ENCODE measurements around the gene SOX13. TPM values are rescaled to one million over a fixed set of nuclear protein-coding genes. Genes with fewer than 3 reads are reported as not detected.

Gene SOX13
- polyA plus RNA-seq, 3 donors, result 0.52 TPM; not detected in 2

DNA sequence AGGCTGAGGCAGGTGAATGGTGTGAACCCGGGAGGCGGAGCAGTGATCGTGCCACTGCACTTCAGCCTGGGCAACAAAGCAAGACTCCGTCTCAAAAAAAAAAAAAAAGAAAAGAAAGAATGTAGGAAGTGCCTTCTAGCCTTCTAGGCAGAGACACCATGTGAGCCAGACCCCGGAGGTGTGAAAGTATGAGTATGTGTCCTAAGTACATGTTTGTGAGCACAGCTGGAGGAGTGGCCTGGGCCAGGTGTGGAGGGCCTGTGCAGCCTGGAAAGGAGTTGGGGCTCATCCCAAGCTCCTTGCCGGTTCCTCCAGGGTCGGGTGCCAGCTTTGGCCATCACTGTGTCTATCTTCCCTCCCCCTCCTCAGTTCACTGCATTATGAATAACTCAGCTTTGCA lies 13.0 kb downstream of the SOX13 start:
- Histone ChIP-seq H3K4me3 (replicated peaks in 1 of 3; ENCODE audit: low read depth in 2 of 3, low read length in 3 of 3) (no peak overlapping the region), H3K9me3 (replicated peaks in 1 of 2; ENCODE audit: control insufficient read depth in 1 of 2, insufficient read depth in 1 of 2, low read length in 2 of 2) (no peaks in the 10 kb centered on the region), H4K20me1 (ENCODE audit: insufficient read depth, low read length) (no peaks in the 10 kb centered on the region), H3K4me2 (replicated peaks; ENCODE audit: extremely low read depth, low read length, poor library complexity, severe bottlenecking) (no peak overlapping the region), H3K9ac (ENCODE audit: insufficient read depth, low read length, poor library complexity, severe bottlenecking) (no peak overlapping the region), H3K27me3 (ENCODE audit: control insufficient read depth in 2 of 2, insufficient read depth in 2 of 2, low read length in 2 of 2) (no peaks in the 10 kb centered on the region), H3K4me1 (ENCODE audit: control insufficient read depth in 1 of 2, insufficient read depth in 2 of 2, low read length in 2 of 2) (no peaks in the 10 kb centered on the region), H2AFZ (ENCODE audit: insufficient read depth, low read depth, low read length, poor library complexity, severe bottlenecking) (no peak overlapping the region), H3K36me3 (replicated peaks in 1 of 2; ENCODE audit: control insufficient read depth in 1 of 2, insufficient read depth in 2 of 2, low read length in 2 of 2) (no peaks in the 10 kb centered on the region), H3K79me2 (ENCODE audit: insufficient read depth, low read length) (no peaks in the 10 kb centered on the region), H3K27ac (ENCODE audit: low read depth in 1 of 2, low read length in 2 of 2) (no peak overlapping the region)
- Mint-ChIP-seq H3K27ac (no peak overlapping the region), H3K36me3 (no peaks in the 10 kb centered on the region), H3K4me3 (no peak overlapping the region), H3K9me3 (no peaks in the 10 kb centered on the region), H3K4me1 (no peaks in the 10 kb centered on the region), H3K27me3 (ENCODE audit: low read depth in 3 of 3) (peaks cover 4 to 14% (median 10%) of the 10 kb centered on the region in 3 donors)
- TF ChIP-seq, protein P1, sequence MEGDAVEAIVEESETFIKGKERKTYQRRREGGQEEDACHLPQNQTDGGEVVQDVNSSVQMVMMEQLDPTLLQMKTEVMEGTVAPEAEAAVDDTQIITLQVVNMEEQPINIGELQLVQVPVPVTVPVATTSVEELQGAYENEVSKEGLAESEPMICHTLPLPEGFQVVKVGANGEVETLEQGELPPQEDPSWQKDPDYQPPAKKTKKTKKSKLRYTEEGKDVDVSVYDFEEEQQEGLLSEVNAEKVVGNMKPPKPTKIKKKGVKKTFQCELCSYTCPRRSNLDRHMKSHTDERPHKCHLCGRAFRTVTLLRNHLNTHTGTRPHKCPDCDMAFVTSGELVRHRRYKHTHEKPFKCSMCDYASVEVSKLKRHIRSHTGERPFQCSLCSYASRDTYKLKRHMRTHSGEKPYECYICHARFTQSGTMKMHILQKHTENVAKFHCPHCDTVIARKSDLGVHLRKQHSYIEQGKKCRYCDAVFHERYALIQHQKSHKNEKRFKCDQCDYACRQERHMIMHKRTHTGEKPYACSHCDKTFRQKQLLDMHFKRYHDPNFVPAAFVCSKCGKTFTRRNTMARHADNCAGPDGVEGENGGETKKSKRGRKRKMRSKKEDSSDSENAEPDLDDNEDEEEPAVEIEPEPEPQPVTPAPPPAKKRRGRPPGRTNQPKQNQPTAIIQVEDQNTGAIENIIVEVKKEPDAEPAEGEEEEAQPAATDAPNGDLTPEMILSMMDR (IDR thresholded peaks at IDR 0.05), result no peak
- intact Hi-C loops (cut with micrococcal nuclease), result no loop called here
- 100% methylated on average over 4 of the region's 7 CpGs for WGBS (ENCODE audit: insufficient coverage)
- DNase-seq, result no peak

DNA sequence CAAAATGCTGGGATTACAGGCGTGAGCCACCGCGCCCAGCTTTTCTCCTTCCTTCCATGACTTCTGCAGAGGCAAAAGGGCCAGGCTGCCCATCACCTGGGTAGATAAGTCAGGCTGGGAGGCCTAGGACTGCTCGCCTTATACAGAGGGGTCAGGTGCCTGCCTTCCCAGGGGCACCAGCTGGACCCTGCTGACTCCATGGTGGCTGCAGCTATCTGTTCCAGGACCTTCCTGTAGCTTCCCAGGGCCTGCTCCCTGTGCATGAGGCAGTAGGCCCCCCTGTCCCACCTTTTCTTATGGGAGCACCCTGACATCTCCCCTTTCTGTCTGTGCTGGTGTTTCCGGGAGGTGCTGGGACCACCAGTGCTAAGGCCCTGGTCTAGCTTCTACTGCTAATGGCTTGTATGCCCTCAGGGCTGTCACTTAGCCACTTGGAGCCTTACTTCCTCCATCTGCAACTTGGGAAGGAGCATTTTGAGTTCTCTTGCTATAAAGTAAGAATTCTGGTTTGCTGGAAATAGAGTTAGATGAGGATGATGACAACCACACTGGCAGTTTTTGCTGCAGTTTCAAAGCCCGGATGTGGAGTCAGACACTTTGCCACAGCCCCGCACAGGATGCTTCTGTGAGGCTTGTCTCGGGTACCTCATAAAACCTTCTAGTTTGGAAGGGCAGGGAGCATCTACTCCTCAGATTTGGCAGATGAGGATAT lies 14.4 kb downstream of the SOX13 start:
- Mint-ChIP-seq H3K27me3 (ENCODE audit: low read depth in 3 of 3) (peaks cover 2 to 13% (median 13%) of the 10 kb centered on the region in 3 donors), H3K4me1 (no peaks in the 10 kb centered on the region), H3K9me3 (no peaks in the 10 kb centered on the region), H3K27ac (no peak overlapping the region), H3K36me3 (no peaks in the 10 kb centered on the region), H3K4me3 (no peak overlapping the region)
- WGBS (ENCODE audit: insufficient coverage), result 89% methylated on average over 4 of the region's 8 CpGs
- Histone ChIP-seq H3K9me3 (replicated peaks in 1 of 2; ENCODE audit: control insufficient read depth in 1 of 2, insufficient read depth in 1 of 2, low read length in 2 of 2) (no peaks in the 10 kb centered on the region), H2AFZ (ENCODE audit: insufficient read depth, low read depth, low read length, poor library complexity, severe bottlenecking) (no peak overlapping the region), H3K9ac (ENCODE audit: insufficient read depth, low read length, poor library complexity, severe bottlenecking) (no peak overlapping the region), H4K20me1 (ENCODE audit: insufficient read depth, low read length) (no peaks in the 10 kb centered on the region), H3K4me2 (replicated peaks; ENCODE audit: extremely low read depth, low read length, poor library complexity, severe bottlenecking) (no peak overlapping the region), H3K79me2 (ENCODE audit: insufficient read depth, low read length) (no peaks in the 10 kb centered on the region), H3K4me1 (ENCODE audit: control insufficient read depth in 1 of 2, insufficient read depth in 2 of 2, low read length in 2 of 2) (no peaks in the 10 kb centered on the region), H3K36me3 (replicated peaks in 1 of 2; ENCODE audit: control insufficient read depth in 1 of 2, insufficient read depth in 2 of 2, low read length in 2 of 2) (no peaks in the 10 kb centered on the region), H3K27me3 (ENCODE audit: control insufficient read depth in 2 of 2, insufficient read depth in 2 of 2, low read length in 2 of 2) (no peaks in the 10 kb centered on the region), H3K27ac (ENCODE audit: low read depth in 1 of 2, low read length in 2 of 2) (no peak overlapping the region), H3K4me3 (replicated peaks in 1 of 3; ENCODE audit: low read depth in 2 of 3, low read length in 3 of 3) (no peak overlapping the region)
- TF ChIP-seq, protein P1 (IDR thresholded peaks at IDR 0.05), result no peak
- no peak for DNase-seq
- intact Hi-C loops (cut with micrococcal nuclease), result no loop called here

All from CD14-positive monocyte (primary cell).